ENCODE results near the gene CCN6.
"Not testable (repeated sequence)": the region's sequence is repeated elsewhere in the genome, so short reads cannot be mapped to it uniquely, and the experiment has no call there.

CCN6 gene

DNA sequence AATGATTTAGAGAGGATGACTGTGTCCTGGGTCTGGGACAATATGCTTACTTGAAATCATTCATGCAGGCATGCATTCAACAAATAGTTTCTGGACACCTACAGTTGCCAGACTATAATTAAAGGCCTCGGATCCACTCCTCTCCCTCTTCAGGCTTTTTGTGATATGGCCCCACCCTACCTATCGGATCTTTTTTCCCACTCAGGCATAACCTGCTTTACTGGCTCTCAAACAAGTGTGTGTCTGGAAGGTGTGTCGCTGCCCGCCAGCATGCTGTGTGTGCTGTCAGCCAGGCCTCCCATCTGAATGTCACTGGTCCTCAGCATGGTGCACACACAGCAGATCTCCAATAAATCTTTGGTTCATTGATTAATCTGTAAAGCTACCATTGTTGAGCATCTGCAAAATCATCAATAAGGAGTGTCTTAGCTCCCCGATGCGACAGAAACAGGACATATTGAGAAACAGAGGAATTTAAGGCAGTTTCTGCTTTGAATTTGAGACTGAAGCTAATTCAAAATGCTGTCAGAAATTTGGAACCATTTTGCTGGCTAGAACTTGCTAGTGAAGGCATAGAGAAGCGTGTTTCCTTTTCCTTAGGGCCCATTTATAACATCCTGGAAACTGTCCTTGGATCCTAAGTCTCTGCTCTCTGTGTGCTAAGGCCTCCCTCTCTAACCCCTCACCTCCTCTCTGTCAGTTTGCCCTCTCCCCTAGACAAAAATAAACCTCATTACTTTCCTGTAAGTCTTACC is 23.5 kb upstream of the CCN6 start:
- no peak for DNase-seq

DNA sequence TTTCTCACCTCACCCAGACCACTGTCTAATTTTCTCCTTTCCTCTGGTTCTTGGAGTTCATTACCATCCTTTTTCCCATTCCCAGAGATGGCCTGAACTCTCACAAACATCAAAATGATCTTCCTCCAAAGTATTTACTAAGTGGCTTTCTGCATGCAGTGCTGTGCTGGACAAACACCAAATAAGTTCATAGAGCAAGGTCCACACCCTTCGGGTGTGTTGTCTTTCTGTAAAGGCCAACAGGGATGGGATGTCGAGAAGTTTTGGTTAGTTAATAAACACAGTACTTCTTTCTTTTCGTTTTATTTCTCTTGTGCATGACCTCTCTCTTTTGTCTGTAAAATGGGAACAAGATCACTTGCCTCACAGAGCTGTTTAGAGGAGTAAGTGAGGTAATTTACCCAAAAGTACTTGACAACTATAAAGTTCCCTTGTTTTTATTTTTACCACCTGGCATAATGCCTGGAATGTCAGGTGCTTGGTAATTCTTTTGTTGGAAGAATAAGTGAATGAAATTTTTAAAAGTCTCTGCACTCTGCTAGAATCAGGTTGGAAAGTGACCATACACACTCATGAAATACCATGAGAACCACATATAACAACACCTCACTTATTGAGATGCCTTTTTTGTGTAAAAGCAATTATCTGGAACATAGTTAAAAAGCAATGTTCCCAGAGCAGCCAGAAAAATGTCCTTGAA is 22.8 kb upstream of the CCN6 start:
- DNase-seq = no peak

DNA sequence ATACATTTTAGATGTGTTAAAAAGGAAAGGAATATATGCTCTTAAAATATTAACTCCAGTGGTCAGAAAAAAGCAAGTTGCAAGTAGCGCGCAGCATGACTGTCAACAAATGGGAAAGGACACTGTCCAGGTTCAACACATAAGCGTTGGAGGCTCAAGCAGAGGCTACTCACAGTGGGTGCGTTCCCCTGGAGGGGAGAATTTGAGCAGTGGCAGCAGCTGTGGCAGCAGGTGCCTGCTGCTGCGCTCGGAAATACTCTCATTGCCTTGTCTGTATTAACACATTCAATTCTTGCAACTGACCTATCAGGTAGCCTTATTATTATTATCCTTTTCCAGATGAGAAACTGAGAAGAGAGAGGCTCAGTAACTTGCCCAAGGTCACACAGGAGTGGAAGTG is 21.9 kb upstream of the CCN6 start:
- no peak for DNase-seq

DNA sequence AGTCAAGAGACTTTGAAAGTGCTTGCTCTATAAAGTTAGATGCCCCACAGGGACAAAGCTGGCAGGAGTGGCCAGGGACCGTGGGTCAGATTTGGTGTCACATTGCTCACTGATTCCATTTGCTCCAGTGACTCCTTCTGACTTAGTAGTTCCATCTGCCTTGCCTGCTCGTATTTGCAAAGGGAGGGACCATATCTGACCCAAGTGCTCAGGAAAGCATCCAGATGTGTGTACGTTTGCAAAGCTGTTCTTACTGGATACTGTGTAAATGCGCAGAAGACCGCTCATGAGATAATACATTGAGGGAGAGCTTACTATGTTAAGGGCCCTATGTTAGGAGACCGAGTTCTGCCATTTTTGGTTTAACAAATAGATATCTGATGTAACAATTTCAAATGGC is 21.2 kb upstream of the CCN6 start:
- no peak for DNase-seq

DNA sequence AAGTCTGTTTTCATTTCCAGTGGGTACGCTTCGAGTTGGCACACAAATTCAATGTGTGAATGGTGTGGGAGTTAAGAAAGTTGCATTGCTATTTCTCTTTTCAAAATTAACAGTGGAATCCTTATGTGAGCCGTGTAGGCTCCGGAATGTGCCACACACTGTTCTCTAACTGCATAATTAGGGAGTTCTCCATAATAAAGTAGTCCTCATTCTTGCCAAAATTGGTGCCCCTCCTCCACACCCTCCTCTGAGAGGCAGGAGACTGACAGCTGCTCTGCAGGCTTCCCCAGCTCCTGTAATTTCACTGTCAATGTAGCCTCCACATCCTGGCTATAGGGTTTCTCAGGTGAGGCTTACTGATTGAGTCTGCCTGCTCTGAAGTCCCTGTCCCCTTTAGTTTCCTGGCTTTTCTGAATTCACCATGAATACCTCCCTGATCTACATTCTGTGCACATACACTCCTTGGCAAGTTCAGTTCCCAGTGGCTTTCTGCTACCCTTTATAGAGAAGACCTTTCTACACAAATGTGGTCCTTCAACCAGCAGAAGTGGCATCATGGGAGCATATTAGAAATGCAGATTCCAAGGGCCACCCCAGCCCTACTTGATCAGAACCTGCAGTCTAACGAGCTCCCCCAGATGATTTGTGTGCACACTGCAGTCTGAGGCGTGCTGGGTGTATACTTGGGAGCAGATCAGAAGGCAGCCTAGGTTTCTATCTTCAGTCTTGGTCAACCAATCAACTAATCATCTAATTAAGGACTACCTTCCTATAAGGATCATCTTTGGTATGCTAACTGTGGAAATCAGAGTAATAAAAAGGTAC is 19.9 kb upstream of the CCN6 start:
- no peak for DNase-seq

DNA sequence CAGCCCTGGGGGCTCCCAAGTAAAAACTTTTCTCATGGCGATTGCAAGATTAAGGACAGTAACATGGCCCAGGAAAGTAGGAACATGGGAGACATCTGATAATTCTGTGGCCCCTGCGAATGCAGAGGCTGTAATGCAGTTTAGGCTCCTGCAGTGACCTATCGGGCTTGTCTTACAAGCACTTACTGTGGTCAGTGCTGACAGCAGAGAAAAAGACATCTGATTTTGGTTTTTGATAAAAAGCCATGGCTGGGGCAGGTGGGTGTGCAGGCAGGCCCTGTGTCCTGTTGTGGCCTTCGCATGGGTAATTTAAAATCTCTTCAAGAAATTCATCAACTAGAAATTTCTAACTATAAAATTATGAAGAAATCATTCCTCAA is 19.3 kb upstream of the CCN6 start:
- DNase-seq = no peak

DNA sequence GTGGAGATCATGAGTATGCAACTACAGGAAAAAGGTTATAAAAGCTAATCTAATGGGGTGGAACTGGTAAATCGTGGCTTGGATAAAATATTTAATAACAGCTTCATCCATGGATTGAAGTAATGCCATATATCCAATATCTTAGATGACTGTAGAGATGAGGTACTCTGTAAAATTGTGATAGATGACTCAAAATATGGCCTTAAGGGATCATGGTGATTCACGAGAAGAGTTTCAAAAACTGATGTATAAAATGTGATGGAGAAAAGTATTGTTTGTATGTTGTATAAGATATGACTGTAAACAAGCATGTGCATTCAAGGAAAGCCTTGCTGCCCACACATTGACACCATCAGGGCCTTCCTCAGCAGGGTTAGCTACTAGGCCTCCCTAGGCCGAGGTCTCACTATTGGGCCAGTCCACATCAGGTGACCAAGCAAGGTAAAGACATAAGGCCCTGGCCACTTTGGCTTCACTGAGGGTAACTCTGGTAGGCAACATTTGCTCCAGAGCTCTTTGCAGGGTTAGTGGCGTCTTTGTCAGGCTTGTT is 17.7 kb upstream of the CCN6 start:
- no peak for DNase-seq

DNA sequence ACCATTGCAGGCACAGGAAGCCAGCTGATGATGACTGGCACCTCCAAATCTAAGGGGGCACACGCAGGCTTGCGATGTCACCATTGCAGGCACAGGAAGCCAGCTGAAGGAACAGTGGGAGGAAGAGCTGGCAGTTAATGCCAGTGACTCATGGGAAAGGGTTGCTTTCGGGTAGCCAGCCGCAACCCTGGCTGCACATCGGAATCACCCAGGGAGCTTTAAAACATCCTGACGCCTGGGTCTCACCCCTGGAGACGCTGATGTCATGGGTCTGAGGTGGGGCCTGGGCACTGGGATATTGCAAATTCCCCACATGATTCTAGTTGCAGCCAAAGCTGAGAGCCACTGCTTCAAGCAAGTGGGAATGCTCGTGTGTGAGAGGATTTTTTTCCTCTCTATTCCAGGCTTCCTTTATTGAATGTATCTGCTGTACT is 16.1 kb upstream of the CCN6 start:
- no peak for DNase-seq

DNA sequence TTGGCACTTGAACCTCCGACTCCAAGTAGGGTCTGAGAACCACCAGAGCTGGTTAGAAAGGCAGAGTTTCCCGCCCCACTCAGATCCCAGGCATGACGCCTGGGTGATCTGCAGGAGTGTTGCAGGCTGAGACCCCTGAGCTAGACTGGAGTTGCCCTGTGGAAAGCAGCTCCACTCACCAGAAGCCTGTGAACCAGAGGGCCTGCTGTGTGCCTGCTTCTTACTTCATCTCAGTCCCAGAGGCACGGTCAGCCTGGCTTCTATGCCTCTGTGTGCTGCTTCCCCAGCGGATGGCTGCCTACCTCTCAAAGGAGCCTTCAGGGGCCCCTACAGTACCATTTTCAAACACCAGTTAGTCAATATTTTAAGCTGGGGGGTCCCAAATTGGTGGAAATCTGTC is 15.6 kb upstream of the CCN6 start:
- no peak for DNase-seq

DNA sequence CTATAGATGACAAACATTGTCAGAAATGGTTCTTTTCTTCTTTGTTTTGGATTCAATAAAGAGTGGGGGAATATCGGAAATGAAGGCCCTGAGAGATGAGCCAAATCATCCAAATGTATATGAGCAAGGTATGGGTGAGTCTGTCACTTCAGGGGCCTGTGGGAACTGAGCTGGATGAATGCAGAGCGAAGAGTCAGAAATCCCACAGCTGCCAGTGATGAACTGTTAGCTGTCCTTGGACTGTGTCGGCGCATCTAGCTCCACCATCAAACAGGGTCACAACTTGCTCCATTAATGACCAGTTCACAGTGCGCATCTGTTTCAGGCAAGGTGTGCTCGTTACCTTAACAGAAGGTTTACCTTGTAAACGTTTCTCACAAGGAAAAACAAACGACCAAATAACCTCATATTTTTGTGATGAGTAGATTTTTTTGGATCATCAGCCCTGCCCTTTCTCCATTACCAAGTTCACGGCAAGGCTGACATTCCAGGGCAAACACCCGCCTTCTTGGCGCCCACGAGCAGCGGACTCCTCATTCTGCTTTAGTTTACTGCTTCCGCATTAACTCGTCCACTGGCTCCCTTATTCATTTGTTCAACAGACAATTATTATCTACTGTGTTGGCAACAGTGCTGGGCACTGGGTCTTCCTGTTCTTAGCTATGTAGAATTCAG is 15.0 kb upstream of the CCN6 start:
- DNase-seq = no peak

DNA sequence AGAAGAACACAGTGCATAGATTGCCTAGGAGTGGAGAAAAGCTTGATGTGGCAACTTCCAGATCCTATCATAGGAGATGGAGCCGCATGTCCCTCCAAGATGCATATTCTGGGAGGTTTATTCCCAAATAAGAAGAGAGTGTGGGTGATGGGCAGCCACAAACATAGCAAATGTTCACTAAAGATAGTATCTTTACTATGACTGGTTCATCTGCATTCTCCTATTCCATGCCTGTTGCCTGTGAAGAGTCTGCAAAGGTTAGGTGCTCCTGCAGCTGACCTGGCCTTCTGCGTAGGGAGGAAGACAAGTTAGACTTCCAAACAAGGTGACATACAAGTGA is 14.5 kb upstream of the CCN6 start:
- no peak for DNase-seq

DNA sequence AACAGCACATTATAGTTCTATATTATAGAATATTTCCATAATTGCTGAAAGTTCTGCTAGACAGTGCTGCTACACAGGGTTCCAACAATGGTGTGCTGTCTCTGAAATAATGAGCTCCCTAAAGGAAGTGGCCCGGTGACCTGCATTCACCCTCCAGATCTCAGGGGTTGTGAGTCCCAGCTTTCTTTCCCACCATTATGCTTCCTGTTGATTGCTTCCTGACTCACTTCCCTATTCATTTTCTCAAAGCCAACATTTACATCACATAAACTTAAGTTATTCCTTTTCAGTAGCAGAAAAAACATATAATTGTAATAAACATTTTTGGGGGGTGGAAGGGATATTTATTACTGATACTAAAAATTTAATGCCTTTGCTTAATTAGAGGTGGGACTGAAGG is 12.9 kb upstream of the CCN6 start:
- peak in 1 of 2 experiments; percentile 19 for DNase-seq

DNA sequence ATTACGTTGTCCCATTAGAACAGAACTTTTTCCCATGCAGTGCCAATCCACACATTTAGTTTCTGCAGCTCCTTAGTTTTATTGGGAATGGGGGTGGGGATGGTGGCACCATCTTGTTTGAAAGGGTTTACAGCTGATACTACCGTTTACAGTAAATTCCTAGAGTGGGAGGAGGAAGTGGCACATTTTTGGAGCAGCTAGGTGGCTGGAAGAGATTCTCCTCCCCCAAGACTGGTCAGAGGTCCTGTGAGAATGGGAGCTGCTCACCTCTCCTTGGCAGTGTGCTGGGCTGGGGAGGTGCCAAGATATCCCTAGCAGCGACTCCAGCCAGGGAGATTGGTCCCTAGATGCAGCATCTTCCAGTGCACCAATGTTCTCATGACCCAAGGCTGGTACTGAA is 12.4 kb upstream of the CCN6 start:
- no peak for DNase-seq

DNA sequence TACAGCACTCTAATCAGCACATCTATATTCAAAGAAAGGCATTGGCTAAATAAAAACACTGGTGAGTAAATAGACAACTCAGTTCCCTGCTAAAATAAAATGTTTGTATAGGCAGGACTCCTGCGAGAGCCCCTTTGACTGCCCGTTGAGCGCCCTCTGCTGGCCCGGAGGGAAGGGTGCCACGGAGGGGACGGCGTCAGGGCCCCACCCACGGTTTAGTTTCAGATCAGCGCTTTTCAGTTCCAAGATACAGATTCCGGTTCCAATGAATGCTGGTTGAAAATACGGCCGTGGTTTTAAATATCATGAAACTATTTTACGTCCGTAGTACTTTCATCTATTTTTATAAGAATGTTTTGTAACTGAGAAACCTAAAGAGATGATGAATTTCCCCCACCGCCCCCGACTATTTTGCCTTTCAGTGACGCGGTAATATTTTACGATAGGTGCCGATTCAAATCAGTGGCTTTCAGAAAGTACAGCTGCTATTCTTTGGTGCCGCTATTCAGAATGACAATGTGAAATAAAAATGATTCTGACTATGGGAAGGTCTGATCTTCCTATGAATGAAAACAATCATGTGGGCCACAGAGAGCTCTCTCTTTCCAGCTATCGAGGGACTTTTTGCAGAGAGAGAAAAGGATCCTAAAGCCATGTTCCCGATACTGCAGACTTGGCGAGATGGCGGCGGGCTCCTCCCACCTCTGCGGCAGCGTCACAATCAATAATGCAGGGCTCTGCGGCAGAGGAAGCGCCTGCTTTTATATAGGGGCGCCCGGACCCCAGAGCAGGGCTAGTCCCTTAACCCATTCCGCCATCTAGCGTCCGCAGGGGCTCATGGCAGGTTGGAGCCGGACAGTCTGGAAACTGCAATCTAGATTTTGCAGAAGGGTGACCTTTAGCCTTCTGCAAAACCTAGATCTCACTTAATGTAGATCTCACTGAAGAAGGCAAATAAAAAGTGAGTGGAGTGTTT is 10.6 kb upstream of the CCN6 start:
- DNase-seq = peak; percentile 87 to 88

DNA sequence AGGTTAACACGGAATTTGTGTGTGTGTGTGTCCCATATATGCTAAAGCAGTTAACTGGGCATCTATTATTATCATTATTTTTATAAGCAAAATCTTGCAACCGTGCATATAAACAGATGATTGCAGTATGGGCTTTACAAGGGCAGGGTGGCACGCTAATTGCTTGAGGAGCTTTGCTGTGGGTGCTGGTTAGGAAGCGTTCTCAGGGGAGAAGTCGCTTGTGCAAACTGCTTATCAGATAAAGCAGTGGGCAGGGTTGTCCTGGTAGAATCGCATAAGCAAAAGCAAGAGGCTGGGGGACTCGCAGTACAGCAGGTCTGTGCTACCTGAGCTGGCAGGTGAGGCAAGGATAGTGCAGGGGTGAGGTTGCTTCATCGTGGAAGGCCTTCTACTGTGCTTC is 9.7 kb upstream of the CCN6 start:
- no peak for DNase-seq

DNA sequence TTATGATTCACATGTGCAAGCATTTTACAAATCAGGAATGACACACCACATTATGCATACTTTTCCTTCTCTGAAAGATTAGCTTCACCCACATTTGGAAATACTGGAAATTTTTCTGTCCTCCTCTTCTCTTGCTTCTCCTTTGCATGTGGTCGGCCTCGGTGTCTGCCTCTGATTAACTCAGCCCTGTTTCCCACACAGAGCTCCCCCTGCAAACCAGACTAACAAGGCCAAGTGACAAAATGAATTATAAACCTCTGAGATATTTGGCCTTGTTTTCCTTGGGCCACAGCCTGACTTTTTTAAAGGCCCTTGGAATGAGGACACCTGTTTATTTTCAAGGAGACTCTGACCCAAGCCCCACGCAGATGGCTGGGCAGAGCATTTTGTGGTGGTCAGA is 9.0 kb upstream of the CCN6 start:
- DNase-seq = no peak

DNA sequence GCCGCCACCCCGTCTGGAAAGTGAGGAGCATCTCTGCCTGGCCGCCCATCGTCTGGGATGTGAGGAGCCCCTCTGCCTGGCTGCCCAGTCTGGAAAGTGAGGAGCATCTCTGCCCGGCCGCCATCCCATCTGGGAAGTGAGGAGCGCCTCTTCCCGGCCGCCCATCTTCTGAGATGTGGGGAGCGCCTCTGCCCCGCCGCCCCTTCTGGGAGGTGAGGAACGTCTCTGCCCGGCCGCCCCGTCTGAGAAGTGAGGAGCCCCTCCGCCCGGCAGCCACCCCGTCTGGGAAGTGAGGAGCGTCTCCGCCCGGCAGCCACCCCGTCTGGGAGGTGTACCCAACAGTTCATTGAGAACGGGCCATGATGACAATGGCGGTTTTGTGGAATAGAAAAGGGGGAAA is 6.4 kb upstream of the CCN6 start:
- not testable (repeated sequence) for DNase-seq

DNA sequence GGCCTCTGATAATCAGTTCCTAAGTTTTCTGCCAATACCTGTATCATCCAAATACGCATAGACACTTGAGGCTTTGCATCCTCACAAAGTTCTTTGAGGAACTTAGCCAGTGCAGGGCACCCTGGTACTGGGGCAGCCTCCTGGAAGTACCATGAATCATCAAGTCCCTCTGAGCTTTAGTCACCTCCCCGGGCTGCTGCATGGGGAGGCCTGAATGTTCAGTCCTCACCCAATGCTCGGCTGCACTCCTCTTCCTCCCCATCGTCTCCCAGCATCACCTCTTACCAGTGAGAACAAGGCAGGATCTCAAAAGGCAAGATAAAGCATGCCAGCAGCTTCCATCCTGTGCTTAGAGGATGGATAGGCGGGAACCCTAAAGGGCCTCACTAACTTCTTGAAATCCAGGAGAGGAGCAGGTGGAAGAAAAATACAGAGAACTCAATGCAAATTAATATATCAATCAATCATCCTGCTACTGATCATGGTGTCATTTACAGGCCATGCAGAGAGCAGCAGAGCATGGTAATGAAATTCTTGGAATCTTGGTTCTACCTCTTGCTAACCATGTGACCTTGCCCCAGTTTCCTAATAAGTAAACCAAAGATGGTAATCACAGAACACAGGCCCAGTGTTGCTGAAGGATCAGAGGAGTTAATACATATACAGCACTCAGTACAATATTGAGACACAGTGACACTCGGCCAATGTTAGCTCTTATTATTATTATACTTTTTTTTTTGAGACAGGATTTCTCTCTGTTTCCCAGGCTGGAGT is 4.7 kb upstream of the CCN6 start:
- no peak for DNase-seq

DNA sequence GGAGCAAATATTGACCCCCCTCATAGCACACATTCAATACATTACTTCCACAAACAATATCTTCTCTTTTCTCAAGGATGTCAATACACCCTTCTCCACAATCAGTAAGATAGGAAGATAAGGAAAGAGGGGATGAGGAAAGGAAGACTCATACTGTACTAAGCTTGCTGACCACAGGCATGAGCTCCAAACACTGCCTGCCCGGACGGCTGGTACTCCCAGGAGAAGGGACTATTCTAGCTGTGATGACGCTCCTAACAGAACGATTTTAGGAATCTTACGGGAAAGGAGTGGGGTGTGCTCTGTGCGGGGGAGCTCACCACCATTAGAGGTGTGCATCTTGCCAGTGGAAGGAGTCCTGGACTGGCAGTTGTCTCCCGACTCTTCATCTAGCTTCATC is 3.9 kb upstream of the CCN6 start:
- DNase-seq = no peak

DNA sequence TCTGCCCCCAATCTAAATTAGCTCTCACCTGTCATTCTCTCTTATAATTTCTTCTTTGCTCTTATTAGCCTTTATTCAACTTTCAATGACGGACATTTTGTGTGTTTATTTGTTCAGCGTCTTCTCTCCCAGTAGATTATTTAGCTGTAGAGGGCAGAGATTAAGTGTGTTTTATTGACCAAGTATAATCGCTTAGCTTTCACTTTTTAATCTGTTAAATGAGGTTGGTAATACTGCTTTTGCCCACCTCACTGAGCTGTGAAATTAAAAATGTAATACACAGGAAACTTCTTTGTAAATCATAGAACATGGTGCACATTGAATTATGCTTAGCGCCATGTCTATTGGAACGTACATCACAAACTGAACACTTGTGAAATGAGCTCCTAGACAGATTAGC is 3.5 kb upstream of the CCN6 start:
- no peak for DNase-seq

DNA sequence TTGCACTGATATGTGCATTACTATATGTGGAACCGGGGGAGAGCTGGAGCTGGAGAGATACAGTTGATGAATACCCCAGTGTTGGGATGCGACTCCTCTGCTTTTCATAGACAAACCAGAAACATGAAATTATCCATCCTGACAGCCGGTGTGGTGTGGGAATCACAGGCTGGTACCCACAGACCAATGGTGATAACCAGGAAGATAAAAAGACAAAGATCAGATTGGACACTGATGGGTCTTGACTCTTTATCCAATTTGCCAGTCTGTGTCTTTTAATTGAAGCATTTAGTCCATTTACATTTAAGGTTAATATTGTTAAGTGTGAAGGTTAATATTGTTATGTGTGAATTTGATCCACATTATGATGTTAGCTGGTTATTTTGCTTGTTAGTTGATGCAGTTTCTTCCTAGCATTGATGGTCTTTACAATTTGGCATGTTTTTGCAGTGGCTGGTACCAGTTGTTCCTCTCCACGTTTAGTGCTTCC is 2.6 kb upstream of the CCN6 start:
- DNase-seq = not testable (repeated sequence)

All from Kasumi-1 (cell line).